D721Med (cell line): ENCODE results near the gene MKX.

Source experiments
- DNase-seq: peaks from one replicate; pipeline ENCODE4 v3.0.0; 2011; ENCODE audit warnings: low spot score; ENCODE audit not compliant: insufficient read length
- FAIRE-seq: peaks from 2 replicates; lab custom pipeline; 2011; peaks lifted over from hg19 to GRCh38; lab: Jason Lieb, UNC
- TF ChIP-seq, protein P1 (sequence below): IDR thresholded peaks from 2 replicates; pipeline ENCODE4 v1.5.1; 2012; ENCODE audit warnings: mild to moderate bottlenecking, control low read depth; ENCODE audit not compliant: insufficient read depth; ENCODE audit errors: missing control alignments

Gene MKX

DNA sequence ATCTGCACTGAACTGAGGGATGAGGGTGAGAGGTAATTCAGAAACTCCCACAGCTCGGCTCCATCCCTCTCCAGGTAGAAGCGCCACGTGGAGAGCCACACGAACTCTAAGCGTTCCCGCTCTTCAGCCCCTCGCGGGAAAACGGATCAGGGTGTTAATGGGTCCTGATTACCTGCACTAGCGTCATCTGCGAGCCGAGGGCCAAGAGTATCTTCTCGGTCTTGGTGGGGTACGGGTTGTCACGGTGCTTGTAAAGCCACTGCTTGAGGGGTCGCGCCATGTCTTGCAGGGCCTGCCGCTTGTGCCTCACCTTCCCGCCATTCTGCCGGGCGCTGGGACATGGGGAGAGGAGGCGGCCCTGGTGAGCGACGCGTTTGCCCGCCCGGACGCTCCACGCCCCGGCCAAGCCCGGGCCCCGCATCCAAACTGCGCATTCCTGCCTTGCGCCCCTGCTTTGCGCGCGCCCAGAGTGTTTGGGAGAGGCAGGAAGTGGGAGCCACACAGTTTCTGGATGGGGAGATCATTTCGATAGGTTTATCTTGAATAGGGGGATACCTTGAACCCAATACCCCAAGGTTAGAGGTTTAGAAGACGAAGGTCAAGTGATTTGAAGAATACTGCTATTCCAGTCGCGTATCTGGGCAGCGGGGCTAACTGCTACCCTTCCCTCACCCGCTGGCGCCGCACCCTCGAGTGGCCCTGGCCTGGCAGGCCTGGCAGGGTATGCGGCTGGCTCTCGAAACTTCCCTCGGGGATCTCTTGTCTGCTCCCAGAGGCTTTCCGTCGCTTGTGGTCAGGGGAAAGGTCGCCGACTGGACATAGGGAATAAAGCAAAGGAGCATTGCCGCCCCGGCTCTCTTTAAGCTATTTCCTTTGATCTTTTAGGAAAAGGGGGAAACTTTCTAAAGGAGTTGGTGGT lies 4.2 kb downstream of the MKX start:
- DNase-seq, result no peak

DNA sequence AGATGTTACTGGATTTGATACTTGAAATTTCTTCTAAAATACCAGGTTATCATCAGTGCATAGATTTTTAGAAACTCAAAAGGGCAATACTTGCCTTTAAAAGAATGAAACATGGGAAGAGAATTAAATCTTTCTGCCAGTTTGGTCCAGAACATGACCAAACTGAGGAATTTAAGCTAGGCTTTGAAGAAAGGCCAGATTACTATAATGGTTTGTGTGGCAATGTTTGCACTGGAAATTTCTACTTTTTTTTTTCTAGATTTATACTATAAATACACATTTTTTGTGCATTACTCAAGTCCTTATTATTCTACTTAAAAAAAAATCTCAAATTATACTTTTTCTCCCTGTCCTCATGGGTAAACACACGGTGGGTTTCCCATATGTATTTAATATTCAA lies 9.2 kb downstream of the MKX start:
- TF ChIP-seq, protein P1, sequence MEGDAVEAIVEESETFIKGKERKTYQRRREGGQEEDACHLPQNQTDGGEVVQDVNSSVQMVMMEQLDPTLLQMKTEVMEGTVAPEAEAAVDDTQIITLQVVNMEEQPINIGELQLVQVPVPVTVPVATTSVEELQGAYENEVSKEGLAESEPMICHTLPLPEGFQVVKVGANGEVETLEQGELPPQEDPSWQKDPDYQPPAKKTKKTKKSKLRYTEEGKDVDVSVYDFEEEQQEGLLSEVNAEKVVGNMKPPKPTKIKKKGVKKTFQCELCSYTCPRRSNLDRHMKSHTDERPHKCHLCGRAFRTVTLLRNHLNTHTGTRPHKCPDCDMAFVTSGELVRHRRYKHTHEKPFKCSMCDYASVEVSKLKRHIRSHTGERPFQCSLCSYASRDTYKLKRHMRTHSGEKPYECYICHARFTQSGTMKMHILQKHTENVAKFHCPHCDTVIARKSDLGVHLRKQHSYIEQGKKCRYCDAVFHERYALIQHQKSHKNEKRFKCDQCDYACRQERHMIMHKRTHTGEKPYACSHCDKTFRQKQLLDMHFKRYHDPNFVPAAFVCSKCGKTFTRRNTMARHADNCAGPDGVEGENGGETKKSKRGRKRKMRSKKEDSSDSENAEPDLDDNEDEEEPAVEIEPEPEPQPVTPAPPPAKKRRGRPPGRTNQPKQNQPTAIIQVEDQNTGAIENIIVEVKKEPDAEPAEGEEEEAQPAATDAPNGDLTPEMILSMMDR, result no peak
- FAIRE-seq (no peak), DNase-seq (no peak)

More for the DNA sequence above, 4.2 kb downstream of the MKX start:
- FAIRE-seq, result no peak
- TF ChIP-seq, protein P1, result no peak

DNA sequence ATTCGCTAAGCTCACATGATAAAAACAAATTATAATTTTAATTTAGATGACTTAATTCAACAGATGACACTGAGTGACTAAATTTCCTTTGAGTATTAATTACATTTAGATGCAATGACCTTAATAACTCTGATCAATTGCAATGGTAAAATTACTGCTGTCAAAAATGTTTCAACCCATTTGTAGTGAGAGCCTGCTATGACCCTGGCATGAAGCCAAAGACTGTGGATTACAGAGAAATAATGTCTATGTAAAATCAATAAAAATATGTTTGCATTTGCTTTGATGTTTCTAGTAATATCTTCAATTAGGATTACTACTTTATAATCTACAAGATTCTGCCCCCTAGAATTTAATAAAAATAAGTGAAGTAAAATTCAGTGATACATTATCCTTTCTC lies 15.6 kb downstream of the MKX start:
- FAIRE-seq, result no peak
- no peak for DNase-seq
- TF ChIP-seq, protein P1, result no peak

DNA sequence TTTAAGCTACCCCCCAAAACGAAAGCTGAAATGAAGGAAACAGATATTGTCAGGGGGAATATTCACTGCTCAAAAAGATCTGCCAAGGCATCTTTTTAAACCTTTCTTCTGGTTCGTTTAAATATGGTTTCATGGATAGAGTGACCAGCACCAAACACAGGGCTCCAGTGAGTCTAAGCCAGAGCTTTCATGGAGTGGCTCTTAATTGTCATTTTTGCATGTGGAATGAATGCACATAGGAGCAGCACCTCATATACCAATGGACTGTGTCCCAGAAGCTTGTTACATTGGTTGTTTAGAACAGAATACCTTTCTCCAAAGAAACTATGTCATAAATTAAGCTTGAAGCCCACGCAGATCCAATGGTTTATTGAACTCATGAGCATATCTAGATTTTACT lies 17.3 kb downstream of the MKX start:
- FAIRE-seq (no peak), DNase-seq (no peak)
- TF ChIP-seq, protein P1, result no peak

DNA sequence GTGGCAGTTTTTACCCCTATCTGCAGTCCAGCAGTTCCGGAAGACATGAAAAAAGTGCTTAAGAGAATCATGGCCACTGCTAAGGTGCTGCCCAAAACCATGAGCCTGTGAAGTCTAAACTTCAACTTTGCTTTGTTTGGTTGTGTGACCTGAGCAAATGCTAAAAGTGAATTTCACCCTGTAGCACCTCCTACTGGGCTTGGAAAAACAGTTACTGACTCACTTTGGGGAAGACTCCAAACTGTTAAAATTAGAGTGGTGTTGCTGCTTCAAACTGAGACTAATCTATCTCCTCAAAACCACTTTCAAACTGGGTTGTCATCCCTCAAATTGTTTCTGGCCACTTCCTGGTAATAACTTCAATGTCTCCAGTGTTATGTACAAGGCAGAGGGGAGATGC lies 21.3 kb downstream of the MKX start:
- no peak for FAIRE-seq
- DNase-seq, result no peak
- TF ChIP-seq, protein P1, result peak; percentile 18

DNA sequence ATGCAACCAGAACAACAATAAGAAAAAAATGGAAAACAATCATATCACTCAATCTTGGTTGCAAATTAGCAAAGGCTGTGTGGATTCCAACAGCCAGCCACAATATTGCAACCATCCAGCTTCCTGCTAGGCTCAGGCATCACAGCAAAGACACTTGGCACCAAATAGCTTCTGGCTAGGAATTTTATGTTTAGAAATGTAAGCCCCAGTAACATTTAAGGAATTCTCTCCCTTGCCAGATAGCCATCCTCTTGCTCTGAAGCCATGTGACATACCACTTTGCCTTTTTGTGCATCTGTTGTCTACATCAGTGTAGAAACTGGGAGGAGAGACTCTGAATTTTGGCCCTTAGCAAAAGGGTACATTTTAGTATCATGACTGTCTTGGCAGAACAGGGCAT lies 22.2 kb downstream of the MKX start:
- DNase-seq (no peak), FAIRE-seq (no peak)
- TF ChIP-seq, protein P1, result no peak

DNA sequence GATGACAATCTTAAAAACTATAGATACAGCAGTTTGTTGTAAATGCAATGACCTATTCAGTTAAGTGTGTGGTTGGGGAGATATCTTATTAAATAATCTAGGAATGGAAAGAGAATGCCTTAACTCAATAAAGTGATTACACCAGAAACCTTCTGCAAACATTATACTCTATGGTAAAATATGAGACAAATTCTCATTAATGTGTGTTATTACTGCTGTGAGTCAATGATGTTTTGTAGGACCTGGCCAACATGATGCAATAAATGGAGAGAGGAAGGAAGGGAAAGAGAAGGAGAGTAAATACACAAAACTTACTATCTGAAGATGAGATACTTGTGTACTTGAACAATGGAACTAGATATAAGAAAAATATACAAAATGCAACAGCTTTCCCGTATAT lies 25.1 kb downstream of the MKX start:
- TF ChIP-seq, protein P1, result no peak
- DNase-seq (no peak), FAIRE-seq (no peak)
